Lower leg skin (tissue), 3 donors: ENCODE results near the gene ADAMTS8.

Experiments
- CTCF ChIP-seq, 3 donors: fragments of 450-650 bp; IDR thresholded peaks; one replicate each; pipeline ENCODE4 v1.5.1; 2016; ENCODE audit warnings: antibody characterized with exemption in 3 of 3, mild to moderate bottlenecking in 3 of 3, moderate library complexity in 2 of 3
- POLR2A ChIP-seq, 2 donors: fragments of 450-650 bp; IDR thresholded peaks; one replicate each; pipeline ENCODE4 v1.6.1; 2016 to 2017; ENCODE audit warnings: antibody characterized with exemption in 2 of 2, mild to moderate bottlenecking in 1 of 2, moderate library complexity in 1 of 2

- TF ChIP-seq CTCF (IDR thresholded peaks at IDR 0.05) (no peak), POLR2A (IDR thresholded peaks at IDR 0.05) (no peak)
Measured at GRCh38 chr11:130427581-130428315, 661 bp downstream of the ADAMTS8 start.
